GM10266 (cell line): ENCODE measurements around the gene FBXW11.

Source experiments
- DNase-seq: peaks from one replicate; pipeline ENCODE4 v3.0.0; 2012; ENCODE audit errors: extremely low spot score
- TF ChIP-seq, protein P1 (sequence below): IDR thresholded peaks from 2 replicates; pipeline ENCODE4 v1.5.1; 2012; ENCODE audit warnings: mild to moderate bottlenecking, low read depth; ENCODE audit not compliant: control insufficient read depth, insufficient read depth; ENCODE audit errors: missing control alignments

Gene FBXW11

DNA sequence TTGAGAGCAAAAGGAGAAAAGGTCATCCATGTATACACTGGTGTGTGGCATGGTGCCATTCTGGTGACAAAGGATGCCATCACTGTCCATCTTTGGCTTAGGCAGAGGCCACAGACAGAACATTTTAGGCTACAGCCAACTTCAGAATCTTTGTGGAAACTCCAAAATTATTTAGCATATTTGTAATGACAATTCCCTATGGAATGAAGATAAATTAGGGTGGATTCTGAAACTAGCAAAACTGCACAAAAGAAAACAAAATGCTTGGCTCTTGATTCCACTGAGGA is 92.5 kb downstream of the FBXW11 start:
- DNase-seq, result no peak
- TF ChIP-seq, protein P1, sequence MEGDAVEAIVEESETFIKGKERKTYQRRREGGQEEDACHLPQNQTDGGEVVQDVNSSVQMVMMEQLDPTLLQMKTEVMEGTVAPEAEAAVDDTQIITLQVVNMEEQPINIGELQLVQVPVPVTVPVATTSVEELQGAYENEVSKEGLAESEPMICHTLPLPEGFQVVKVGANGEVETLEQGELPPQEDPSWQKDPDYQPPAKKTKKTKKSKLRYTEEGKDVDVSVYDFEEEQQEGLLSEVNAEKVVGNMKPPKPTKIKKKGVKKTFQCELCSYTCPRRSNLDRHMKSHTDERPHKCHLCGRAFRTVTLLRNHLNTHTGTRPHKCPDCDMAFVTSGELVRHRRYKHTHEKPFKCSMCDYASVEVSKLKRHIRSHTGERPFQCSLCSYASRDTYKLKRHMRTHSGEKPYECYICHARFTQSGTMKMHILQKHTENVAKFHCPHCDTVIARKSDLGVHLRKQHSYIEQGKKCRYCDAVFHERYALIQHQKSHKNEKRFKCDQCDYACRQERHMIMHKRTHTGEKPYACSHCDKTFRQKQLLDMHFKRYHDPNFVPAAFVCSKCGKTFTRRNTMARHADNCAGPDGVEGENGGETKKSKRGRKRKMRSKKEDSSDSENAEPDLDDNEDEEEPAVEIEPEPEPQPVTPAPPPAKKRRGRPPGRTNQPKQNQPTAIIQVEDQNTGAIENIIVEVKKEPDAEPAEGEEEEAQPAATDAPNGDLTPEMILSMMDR, result no peak

DNA sequence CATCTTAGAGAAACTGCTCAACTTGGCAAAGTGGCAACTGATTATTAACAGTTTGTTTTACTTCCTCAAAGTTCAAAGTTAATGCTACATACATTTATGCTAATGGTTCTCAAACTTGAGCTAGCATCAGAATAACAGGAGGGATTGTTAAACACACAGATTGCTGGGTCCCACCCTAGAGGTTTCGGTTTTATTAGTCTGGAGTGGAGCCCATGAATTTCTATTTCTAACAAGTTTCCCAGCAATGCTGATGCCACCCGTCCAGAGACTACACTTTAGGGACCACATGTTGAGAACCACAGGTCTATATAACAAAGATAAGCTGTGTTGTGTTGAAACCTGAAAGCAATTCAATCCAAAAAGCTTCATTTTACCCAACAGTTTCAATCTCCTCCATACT is 95.3 kb downstream of the FBXW11 start:
- TF ChIP-seq, protein P1, result no peak
- DNase-seq, result no peak

DNA sequence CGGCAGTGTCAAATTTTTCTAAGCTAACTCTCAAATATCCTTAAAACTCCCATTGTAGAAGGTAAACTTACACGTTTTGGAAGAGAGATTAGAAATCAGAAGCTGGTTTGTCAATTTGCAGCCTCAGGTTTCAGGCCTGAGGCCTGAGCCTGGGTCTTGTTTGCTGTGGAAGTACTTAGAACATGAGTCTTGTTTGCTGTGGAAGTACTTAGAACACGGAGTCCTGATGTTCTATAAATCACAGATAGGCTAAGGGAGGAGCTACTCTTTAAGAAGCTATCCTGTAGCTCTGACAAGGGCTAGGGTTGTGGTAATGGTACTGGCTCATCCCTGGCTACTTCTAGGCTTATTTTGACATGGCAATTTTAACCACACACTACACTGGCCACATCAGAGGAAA is 97.8 kb downstream of the FBXW11 start:
- DNase-seq, result no peak
- TF ChIP-seq, protein P1, result no peak

DNA sequence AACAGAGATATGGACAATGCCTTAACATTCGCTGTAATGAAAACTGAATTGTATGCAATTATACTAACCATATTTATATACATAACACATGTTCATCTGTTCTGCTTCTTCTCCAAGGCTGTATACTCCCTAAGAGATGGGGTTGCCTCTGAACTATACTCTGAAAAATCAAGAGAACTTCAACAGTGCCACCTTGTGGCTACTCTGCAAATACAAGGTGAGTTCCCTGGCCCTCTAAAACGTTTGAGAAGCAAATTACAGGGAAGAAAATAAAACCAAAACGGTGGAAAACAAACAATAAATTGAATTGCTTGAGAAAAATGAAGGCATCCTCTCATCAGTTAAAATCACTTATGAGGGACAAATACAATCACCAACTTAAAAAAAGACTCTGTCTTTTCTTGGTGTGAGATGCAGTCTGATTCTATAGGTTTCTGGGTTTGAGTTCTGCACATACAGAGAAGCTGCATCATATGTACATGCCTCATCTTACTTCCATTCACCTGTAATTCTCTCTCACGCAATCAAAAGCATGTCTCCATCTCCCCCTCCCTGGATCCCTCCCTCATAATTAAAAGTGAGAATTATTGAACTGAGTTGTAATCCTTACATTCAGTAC is 98.6 kb downstream of the FBXW11 start:
- peak; percentile 23 for DNase-seq
- TF ChIP-seq, protein P1, result peak; percentile 81

DNA sequence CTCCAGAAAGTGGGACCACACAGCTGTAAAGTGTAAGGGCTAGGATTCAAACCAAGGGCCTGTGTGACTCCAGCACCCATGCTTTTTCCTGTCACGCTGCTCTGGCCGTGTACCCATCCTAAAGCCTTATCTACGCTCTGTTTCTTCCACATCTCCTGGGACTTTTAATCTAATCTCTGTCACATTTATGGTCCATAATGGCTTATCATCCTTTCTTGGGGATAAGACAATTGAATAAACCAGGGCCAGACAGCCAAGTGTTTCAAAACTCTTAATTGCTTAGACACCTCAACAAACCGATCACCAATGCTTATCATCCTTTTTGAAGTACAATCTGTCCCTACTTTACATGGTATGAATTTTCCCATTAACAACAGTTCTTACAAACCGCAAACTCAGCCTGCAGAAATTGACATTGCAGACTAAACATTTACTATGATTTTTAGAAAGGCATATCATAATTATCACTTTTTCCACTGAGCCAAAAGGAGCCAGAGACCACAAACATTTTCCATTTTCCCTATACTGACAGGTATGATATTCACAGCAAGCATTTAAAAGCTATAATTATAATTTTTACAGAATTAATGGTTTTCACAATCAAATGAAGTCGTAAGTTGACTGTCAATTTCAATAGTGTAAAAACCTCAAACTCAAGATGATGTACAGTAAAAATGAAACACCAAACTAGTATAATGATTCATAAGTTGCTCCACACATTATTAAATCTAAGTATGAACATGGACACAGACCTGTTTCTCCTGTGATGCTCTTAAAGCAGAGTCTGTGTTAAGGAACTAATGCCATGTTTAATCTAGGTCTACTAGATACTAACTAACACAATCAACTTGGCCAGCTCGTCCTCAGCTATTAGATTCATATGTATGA is 99.5 kb downstream of the FBXW11 start:
- TF ChIP-seq, protein P1, result no peak
- DNase-seq, result no peak

DNA sequence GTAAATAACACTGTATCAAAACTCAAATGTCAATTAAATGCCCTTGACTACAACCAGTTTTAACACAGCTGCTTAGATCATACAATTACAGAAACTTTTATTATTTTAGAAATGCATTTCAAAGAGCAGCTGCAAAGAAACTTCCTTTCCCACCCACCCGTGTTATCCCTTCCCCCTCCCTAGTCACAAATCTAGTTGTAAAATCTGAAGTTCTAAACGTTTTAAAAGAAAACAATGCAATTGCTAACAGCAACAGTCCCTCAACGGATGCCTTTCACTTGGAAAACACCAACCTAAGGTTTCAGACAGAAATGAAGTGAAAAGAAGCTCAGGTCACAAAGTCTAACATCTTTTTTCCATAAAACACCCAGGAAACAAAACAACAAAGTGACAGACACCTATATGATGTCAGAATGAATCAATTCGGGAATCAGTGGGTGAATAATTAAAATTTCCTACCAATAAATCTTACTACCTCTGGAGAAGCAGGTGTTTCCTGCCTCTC is 100.3 kb downstream of the FBXW11 start:
- no peak for DNase-seq
- TF ChIP-seq, protein P1, result no peak

DNA sequence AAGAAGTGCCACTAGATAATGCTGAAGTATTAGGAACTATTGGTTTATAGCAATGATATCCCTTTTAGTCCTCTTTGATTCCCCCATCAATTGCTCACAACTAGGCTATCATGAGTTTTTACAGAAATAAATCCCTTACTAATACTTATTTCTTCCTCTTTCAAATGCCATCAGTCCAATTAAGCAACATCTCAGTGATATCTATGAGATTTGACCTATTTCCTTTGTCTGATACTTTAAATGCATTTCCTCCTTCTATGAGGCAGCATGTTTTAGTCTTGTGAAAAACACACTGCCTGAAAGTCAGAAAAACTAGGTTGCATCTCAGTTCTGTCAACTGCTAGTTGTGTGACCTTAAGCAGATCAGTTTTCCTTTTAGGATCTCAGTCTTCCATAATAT is 101.6 kb downstream of the FBXW11 start:
- DNase-seq, result no peak
- TF ChIP-seq, protein P1, result no peak
